ENCODE data around the gene CDT1. TPM values are rescaled to one million over a fixed set of nuclear protein-coding genes. Genes with fewer than 3 reads are reported as not detected.

CDT1 gene
- total RNA-seq, 2 experiments from 2014 or later, result 136 to 182 TPM

- CTCF ChIA-PET, result interaction anchor here (1.9 kb wide), 1 partner anchor 59 kb away, joined by 9 read pairs; no protein-coding TSS in a partner anchor
- no peak for DNase-seq
- intact Hi-C loops (cut with DNase I, micrococcal nuclease), result no loop called here
- no peaks in the 10 kb centered on the region for H3K9me3 Mint-ChIP-seq (ENCODE audit: low read depth)
- no peaks in the 10 kb centered on the region for H3K27me3 Mint-ChIP-seq
- H3K27ac Mint-ChIP-seq, result peak overlapping the region; percentile 25
- POLR2A ChIA-PET, result interaction anchor here (0.5 kb wide), 1 partner anchor 52 kb away, joined by 3 read pairs; no protein-coding TSS in a partner anchor
- ATAC-seq, result no peak
- H3K36me3 Mint-ChIP-seq (ENCODE audit: low read depth), result peaks cover 7% of the 10 kb centered on the region
- peaks cover 44% of the 10 kb centered on the region for H3K4me1 Mint-ChIP-seq
- no peak overlapping the region for H3K4me3 Mint-ChIP-seq
Measured at GRCh38 chr16:88796278-88796677, 7.3 kb upstream of the CDT1 start.

DNA sequence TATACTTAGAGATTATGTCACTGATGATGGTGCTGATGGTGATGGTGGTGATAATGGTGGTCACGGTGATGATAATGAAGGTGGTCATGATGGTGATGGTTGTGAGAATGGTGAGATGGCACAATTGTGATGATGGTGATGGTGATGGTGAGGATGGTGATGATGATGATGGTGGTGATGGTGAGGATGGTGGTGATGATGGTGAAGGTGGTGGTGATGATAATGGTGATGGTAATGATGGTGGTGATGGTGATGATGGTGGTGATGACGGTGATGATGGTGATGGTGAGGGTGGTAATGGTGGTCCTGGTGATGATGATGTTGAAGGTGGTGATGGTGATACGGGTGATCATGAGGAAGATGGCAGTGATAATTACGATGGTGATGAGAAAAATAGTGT lies 5.5 kb upstream of the CDT1 start:
- intact Hi-C loops (cut with DNase I, micrococcal nuclease), result no loop called here
- H3K27ac Mint-ChIP-seq, result no peak overlapping the region
- no peak for ATAC-seq
- no peaks in the 10 kb centered on the region for H3K27me3 Mint-ChIP-seq
- ChIA-PET CTCF (no interaction called here), POLR2A (no interaction called here)
- H3K4me3 Mint-ChIP-seq, result no peak overlapping the region
- H3K4me1 Mint-ChIP-seq, result peaks cover 32% of the 10 kb centered on the region
- no peaks in the 10 kb centered on the region for H3K9me3 Mint-ChIP-seq (ENCODE audit: low read depth)
- no peak for DNase-seq
- H3K36me3 Mint-ChIP-seq (ENCODE audit: low read depth), result peaks cover 8% of the 10 kb centered on the region

DNA sequence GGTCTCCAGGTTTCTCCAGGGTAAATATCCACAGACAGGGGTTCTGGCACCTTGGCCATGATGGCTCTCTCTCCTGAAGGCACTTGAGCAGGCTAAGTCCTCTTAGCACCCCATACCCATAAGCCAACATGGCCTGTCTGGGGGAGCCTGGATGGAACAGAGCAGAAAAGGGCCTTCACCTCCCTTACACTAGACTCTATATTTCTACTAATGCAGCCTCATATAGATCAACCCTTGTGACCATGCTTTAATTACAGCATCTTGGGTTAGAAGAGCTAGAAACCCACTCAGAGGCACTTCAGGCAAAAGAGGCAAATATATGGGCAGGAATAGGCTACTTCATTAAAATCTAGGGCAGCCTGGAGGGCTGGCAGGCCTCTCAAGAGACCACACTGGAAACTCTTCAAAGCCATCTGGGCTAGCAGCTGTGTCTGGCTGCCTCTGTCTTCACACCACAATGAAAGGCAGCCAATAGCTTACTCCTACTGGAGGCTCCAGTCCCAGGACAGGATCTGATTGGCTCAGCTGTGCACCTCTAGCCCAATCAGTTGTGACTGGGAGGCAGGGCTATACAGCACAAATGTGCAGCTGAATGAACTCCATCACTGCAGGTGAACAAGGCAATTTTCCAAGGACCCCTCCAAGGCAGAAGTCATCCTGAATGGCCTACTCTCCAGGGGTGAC lies 4.7 kb upstream of the CDT1 start:
- Mint-ChIP-seq H3K36me3 (ENCODE audit: low read depth) (peaks cover 8% of the 10 kb centered on the region), H3K4me1 (peaks cover 25% of the 10 kb centered on the region), H3K27me3 (no peaks in the 10 kb centered on the region), H3K9me3 (ENCODE audit: low read depth) (no peaks in the 10 kb centered on the region), H3K4me3 (no peak overlapping the region), H3K27ac (no peak overlapping the region)
- ChIA-PET POLR2A (interaction anchor here (1.5 kb wide), 1 partner anchor 12 kb away, joined by 10 read pairs; no protein-coding TSS in a partner anchor), CTCF (interaction anchor here (0.6 to 1.3 kb wide), 6 partner anchors 16 to 1087 kb away, joined by 3 to 4 read pairs (median 3); no protein-coding TSS in a partner anchor)
- peak; percentile 14 for ATAC-seq
- intact Hi-C loops (cut with DNase I, micrococcal nuclease), result no loop called here
- no peak for DNase-seq

- intact Hi-C loops (cut with DNase I, micrococcal nuclease), result loop anchor here (5.0 kb wide), 3 partner anchors 62 to 1073 kb away; partner anchors contain the start of genes RPL13 (in 1 of the 2) and TCF25 (in 1 of the 2)
- ATAC-seq (no peak), DNase-seq (peak; percentile 56)
- H3K4me3 Mint-ChIP-seq, result no peak overlapping the region
- POLR2A ChIA-PET, result interaction anchor here (1.5 kb wide), 1 partner anchor 11 kb away, joined by 10 read pairs; no protein-coding TSS in a partner anchor
- CTCF ChIA-PET, result interaction anchor here (0.6 to 2.4 kb wide), 9 partner anchors 12 to 1088 kb away, joined by 3 to 11 read pairs (median 3); no protein-coding TSS in a partner anchor
- no peaks in the 10 kb centered on the region for H3K9me3 Mint-ChIP-seq (ENCODE audit: low read depth)
- peaks cover 11% of the 10 kb centered on the region for H3K36me3 Mint-ChIP-seq (ENCODE audit: low read depth)
- no peaks in the 10 kb centered on the region for H3K27me3 Mint-ChIP-seq
- peaks cover 25% of the 10 kb centered on the region for H3K4me1 Mint-ChIP-seq
- no peak overlapping the region for H3K27ac Mint-ChIP-seq
Measured at GRCh38 chr16:88799569-88800276, 3.9 kb upstream of the CDT1 start.

DNA sequence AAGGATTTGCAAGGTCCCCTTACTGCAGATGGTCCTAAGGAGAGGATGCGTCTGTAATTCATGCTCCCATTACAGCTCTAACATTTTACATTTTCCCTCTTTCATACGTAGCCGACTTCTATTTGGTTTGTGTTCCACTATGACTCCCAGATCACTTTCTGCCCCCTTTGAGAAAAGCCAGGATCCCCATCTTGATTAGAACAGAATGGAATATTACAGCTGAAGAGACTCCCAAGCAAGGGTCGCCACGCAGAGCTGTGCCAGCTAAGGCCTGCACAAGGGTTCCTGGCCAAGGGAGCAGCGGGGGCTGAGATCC lies 3.4 kb upstream of the CDT1 start:
- Mint-ChIP-seq H3K9me3 (ENCODE audit: low read depth) (no peaks in the 10 kb centered on the region), H3K4me3 (no peak overlapping the region), H3K4me1 (peaks cover 21% of the 10 kb centered on the region), H3K36me3 (ENCODE audit: low read depth) (peaks cover 13% of the 10 kb centered on the region), H3K27me3 (no peaks in the 10 kb centered on the region), H3K27ac (no peak overlapping the region)
- no peak for DNase-seq
- no peak for ATAC-seq
- ChIA-PET CTCF (interaction anchor here (0.6 to 2.4 kb wide), 7 partner anchors 13 to 678 kb away, joined by 3 to 11 read pairs (median 3); no protein-coding TSS in a partner anchor), POLR2A (interaction anchor here (1.5 kb wide), 1 partner anchor 10 kb away, joined by 10 read pairs; no protein-coding TSS in a partner anchor)
- intact Hi-C loops (cut with DNase I, micrococcal nuclease), result loop anchor here (5.0 kb wide), 3 partner anchors 63 to 1072 kb away; partner anchors contain the start of genes RPL13 (in 1 of the 2) and TCF25 (in 1 of the 2)

GRCh38 chr16:88804173-88804551 lies 573 bp downstream of the CDT1 start:
- H3K36me3 Mint-ChIP-seq (ENCODE audit: low read depth), result peaks cover 43% of the 10 kb centered on the region
- intact Hi-C loops (cut with DNase I, micrococcal nuclease), result loop anchor here (1.0 to 5.0 kb wide), 4 partner anchors 67 to 1068 kb away; partner anchors contain the start of genes RPL13 (in 1 of the 2), TCF25 (in 1 of the 2) and ZFPM1 (in 1 of the 2)
- H3K4me3 Mint-ChIP-seq, result peak overlapping the region; percentile 83
- ChIA-PET CTCF (no interaction called here), POLR2A (no interaction called here)
- ATAC-seq (no peak), DNase-seq (no peak)
- H3K4me1 Mint-ChIP-seq, result peaks cover 27% of the 10 kb centered on the region
- no peaks in the 10 kb centered on the region for H3K9me3 Mint-ChIP-seq (ENCODE audit: low read depth)
- H3K27me3 Mint-ChIP-seq, result no peaks in the 10 kb centered on the region
- H3K27ac Mint-ChIP-seq, result peak overlapping the region; percentile 42

DNA sequence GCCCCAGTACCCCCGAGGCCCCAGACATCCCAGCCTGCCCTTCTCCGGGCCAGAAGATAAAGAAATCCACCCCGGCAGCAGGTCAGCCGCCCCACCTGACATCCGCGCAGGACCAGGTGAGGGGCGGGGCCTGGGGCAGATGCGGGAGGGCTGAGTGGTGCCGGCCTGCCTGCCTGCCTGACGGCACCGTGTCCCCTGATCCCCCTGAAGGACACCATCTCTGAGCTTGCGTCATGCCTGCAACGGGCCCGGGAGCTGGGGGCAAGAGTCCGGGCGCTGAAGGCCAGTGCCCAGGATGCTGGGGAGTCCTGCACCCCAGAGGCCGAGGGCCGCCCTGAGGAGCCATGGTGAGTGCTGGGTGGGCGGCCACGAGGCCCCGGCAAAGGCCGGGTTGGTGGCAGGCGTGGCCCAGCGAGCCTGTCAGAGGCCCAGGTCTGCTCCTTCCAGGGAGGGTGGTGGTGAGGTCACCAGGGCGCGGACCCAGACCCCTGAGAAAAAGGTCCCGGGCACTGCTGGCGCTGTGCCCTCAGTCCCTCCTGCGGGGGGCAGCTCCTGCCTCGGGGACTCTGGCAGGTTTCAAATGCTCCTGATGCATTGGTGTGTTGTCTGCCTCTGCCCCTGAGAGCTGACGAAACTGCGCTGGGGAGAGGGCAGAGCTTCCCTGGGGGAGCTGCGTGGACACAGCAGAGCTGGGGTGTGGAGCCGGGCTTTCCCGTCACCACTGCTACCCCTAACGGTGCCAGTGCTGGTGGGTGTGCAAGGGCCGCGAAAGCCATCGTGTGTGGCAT lies 1.2 kb downstream of the CDT1 start:
- ATAC-seq (peak; percentile 13), DNase-seq (peak; percentile 71)
- peak overlapping the region; percentile 47 for H3K27ac Mint-ChIP-seq
- H3K36me3 Mint-ChIP-seq (ENCODE audit: low read depth), result peaks cover 49% of the 10 kb centered on the region
- intact Hi-C loops (cut with DNase I, micrococcal nuclease), result loop anchor here (1.0 to 5.0 kb wide), 4 partner anchors 67 to 1068 kb away; partner anchors contain the start of genes RPL13 (in 1 of the 2), TCF25 (in 1 of the 2) and ZFPM1 (in 1 of the 2)
- peak overlapping the region; percentile 83 for H3K4me3 Mint-ChIP-seq
- CTCF ChIA-PET, result no interaction called here
- H3K4me1 Mint-ChIP-seq, result peaks cover 32% of the 10 kb centered on the region
- H3K9me3 Mint-ChIP-seq (ENCODE audit: low read depth), result no peaks in the 10 kb centered on the region
- no peaks in the 10 kb centered on the region for H3K27me3 Mint-ChIP-seq
- POLR2A ChIA-PET, result no interaction called here

GRCh38 chr16:88805340-88805715 lies 1.7 kb downstream of the CDT1 start:
- Mint-ChIP-seq H3K36me3 (ENCODE audit: low read depth) (peaks cover 53% of the 10 kb centered on the region), H3K4me3 (peak overlapping the region; percentile 83), H3K27ac (peak overlapping the region; percentile 47), H3K9me3 (ENCODE audit: low read depth) (no peaks in the 10 kb centered on the region), H3K4me1 (peaks cover 30% of the 10 kb centered on the region), H3K27me3 (no peaks in the 10 kb centered on the region)
- ATAC-seq, result no peak
- ChIA-PET POLR2A (no interaction called here), CTCF (no interaction called here)
- intact Hi-C loops (cut with DNase I, micrococcal nuclease), result no loop called here
- DNase-seq, result no peak

- POLR2A ChIA-PET, result no interaction called here
- Mint-ChIP-seq H3K36me3 (ENCODE audit: low read depth) (peaks cover 58% of the 10 kb centered on the region), H3K27ac (no peak overlapping the region), H3K27me3 (no peaks in the 10 kb centered on the region), H3K4me1 (peaks cover 24% of the 10 kb centered on the region), H3K9me3 (ENCODE audit: low read depth) (no peaks in the 10 kb centered on the region), H3K4me3 (peak overlapping the region; percentile 15)
- ATAC-seq (no peak), DNase-seq (no peak)
- CTCF ChIA-PET, result interaction anchor here (1.2 kb wide), 1 partner anchor 68 kb away, joined by 4 read pairs; no protein-coding TSS in a partner anchor
- intact Hi-C loops (cut with DNase I, micrococcal nuclease), result no loop called here
Measured at GRCh38 chr16:88805887-88806393, 2.4 kb downstream of the CDT1 start.

DNA sequence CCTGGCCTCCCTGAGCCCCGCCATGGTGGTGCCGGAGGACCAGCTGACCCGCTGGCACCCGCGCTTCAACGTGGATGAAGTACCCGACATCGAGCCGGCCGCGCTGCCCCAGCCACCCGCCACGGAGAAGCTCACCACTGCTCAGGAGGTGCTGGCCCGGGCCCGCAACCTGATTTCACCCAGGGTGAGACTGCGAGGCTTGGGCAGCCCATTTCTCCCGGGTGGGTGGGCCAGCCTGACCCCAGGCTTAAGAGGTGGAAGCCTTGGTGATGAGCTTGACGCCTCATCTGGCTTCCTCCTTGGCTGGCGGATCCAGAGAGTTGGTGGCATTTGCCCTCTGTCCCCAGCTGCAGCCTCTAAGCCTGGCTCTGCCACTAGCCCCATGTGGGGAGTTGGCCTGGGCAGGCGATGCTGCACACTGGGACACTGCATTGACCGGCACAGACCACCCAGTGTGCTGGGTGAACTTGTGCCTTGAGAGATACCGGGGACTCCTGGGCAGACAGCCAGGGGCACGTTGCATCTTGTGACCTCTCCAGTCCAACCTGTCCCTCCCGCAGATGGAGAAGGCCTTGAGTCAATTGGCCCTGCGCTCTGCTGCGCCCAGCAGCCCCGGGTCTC lies 3.0 kb downstream of the CDT1 start:
- intact Hi-C loops (cut with DNase I, micrococcal nuclease), result no loop called here
- ATAC-seq, result no peak
- H3K4me1 Mint-ChIP-seq, result peaks cover 20% of the 10 kb centered on the region
- H3K4me3 Mint-ChIP-seq, result peak overlapping the region; percentile 33
- CTCF ChIA-PET, result interaction anchor here (1.2 kb wide), 1 partner anchor 69 kb away, joined by 4 read pairs; no protein-coding TSS in a partner anchor
- H3K27ac Mint-ChIP-seq, result no peak overlapping the region
- H3K27me3 Mint-ChIP-seq, result no peaks in the 10 kb centered on the region
- POLR2A ChIA-PET, result no interaction called here
- peaks cover 56% of the 10 kb centered on the region for H3K36me3 Mint-ChIP-seq (ENCODE audit: low read depth)
- no peak for DNase-seq
- no peaks in the 10 kb centered on the region for H3K9me3 Mint-ChIP-seq (ENCODE audit: low read depth)
